ENCODE measurements around the gene SPATA25. TPM values are rescaled to one million over a fixed set of nuclear protein-coding genes. Genes with fewer than 3 reads are reported as not detected.

The SPATA25 gene
- total RNA-seq, 1 donor from 2014 or later = 1.3 TPM

DNA sequence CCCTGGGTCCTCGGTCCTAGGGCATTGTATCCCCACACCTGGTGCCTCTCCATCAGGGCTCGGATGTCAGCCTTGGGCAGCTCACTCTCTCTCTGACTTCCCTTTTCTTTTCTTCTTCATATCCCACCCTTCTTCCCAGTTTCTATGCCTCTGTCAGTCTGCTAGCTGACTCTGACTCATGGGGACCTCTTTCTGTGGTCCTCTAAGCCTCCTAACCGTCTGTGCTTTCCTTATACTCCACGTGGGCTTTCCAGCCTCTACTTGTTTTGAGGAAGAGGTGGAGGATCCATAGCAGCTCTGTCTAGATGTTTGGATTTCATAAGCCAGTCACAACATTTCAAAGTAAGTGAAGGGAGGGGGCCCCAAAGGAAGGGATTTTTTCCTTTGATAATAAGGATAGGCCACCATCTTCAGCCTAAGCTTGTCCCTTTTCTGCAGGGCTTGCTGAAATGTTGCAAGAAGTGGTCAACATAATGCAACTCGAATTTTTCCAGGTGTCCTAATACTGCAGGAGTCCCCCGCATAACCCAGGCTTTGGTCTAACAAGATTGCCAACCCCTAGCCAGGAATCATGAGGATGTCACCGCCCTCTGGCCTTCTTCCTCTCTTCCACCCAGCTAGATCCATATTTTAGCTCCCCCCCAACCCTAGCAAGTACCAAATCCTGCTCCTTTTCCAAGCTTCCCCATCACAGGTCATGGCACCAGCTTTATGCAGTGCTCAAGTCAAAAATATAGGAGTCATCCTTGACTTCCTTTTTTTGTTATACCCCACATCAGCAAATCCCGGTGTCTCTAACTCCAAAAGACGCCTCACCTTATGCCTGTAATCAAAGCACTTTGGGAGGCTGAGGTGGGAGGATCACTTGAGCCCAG is 33.3 kb upstream of the SPATA25 start:
- peak overlapping the region; percentile 67 for H3K27ac ChIP-seq
- H3K4me3 ChIP-seq = no peak overlapping the region
- no peaks in the 10 kb centered on the region for H3K27me3 ChIP-seq
- TF ChIP-seq, protein P1, sequence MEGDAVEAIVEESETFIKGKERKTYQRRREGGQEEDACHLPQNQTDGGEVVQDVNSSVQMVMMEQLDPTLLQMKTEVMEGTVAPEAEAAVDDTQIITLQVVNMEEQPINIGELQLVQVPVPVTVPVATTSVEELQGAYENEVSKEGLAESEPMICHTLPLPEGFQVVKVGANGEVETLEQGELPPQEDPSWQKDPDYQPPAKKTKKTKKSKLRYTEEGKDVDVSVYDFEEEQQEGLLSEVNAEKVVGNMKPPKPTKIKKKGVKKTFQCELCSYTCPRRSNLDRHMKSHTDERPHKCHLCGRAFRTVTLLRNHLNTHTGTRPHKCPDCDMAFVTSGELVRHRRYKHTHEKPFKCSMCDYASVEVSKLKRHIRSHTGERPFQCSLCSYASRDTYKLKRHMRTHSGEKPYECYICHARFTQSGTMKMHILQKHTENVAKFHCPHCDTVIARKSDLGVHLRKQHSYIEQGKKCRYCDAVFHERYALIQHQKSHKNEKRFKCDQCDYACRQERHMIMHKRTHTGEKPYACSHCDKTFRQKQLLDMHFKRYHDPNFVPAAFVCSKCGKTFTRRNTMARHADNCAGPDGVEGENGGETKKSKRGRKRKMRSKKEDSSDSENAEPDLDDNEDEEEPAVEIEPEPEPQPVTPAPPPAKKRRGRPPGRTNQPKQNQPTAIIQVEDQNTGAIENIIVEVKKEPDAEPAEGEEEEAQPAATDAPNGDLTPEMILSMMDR (IDR thresholded peaks at IDR 0.05) = no peak
- ATAC-seq (peak; percentile 18), DNase-seq (no peak)
- no peaks in the 10 kb centered on the region for H3K36me3 ChIP-seq
- intact Hi-C loops (cut with DNase I) = no loop called here
- H3K9me3 ChIP-seq = no peaks in the 10 kb centered on the region
- peaks cover 43% of the 10 kb centered on the region for H3K4me1 ChIP-seq

DNA sequence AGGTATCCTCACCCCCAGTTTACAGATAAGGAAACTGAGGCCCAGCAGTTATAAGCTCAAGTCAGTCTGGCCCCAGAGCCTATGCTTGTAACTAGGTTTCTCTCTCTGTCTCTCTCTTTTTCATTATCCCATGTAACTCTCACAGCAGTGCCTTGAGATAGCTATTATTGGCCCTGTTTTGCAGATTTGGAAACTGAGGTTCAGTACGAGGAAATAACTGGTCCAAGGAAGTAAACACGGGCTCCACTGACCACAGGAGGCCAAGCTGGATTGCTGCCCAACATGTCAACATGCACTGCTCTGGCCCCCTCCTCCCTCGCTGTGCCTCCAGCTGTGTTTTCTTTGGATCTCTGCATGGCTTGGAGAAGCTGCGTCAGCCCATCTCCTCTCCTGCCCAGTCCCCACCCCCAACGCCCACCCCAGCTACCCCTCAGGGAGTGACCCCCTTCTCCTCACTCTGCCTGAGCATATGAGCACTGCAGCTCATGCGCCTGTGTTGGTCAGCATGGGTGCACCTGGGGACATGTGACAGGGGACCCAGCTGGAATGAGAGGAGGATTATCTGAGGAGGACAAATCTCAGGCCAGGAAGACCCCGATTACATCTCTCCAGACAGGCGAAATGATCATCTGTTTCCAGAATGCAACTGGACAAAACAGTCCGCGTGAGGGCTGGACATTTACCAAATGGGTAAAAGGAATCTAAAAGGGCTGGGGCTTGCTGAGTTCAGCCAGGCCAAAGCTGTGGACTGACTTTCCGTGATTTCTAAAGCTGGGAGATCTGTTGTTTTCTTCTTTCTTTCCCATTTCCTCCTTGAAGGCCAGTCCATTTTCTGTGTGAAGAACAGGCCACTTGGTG is 32.3 kb upstream of the SPATA25 start:
- H3K9me3 ChIP-seq = no peaks in the 10 kb centered on the region
- DNase-seq (no peak), ATAC-seq (no peak)
- no peaks in the 10 kb centered on the region for H3K36me3 ChIP-seq
- TF ChIP-seq, protein P1 (IDR thresholded peaks at IDR 0.05) = no peak
- intact Hi-C loops (cut with DNase I) = no loop called here
- peaks cover 44% of the 10 kb centered on the region for H3K4me1 ChIP-seq
- no peak overlapping the region for H3K4me3 ChIP-seq
- peak overlapping the region; percentile 67 for H3K27ac ChIP-seq
- H3K27me3 ChIP-seq = no peaks in the 10 kb centered on the region

DNA sequence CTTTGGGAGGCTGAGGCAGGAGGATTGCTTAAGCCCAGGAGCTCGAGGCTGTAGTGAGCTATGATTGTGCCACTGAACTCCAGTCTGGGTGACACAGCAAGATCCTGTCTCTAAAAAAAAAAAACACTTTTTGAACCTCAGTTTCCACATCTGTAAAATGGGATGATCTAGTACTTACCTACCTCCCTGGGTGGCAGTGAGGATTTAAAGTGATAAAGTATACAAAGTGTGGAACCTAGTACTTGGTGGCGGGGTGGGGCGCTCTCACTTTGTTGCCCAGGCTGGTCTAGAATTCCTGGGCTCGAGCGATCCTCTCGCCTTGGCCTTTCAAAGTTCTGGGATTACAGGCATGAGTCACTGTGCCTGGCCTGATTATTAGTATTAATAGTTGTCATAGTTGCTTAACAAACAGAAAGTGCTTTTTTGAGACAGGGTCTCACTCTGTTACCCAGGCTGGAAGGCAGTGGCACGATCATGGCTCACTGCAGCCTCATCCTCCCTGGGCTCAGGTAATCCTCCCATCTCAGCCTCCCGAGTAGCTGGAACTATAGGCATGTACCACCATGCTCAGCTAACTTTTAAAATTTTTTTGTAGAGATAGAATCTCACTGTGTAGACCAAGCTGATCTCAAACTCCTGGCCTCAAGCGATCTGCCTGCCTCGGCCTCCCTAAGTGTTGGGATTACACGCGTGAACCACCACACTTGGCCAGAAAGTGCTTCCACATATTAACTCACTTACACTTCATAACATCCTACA is 31.5 kb upstream of the SPATA25 start:
- intact Hi-C loops (cut with DNase I) = no loop called here
- H3K27ac ChIP-seq = peak overlapping the region; percentile 67
- TF ChIP-seq, protein P1 (IDR thresholded peaks at IDR 0.05) = no peak
- no peak overlapping the region for H3K4me3 ChIP-seq
- no peaks in the 10 kb centered on the region for H3K9me3 ChIP-seq
- DNase-seq (no peak), ATAC-seq (no peak)
- no peaks in the 10 kb centered on the region for H3K36me3 ChIP-seq
- no peaks in the 10 kb centered on the region for H3K27me3 ChIP-seq
- H3K4me1 ChIP-seq = peaks cover 48% of the 10 kb centered on the region

DNA sequence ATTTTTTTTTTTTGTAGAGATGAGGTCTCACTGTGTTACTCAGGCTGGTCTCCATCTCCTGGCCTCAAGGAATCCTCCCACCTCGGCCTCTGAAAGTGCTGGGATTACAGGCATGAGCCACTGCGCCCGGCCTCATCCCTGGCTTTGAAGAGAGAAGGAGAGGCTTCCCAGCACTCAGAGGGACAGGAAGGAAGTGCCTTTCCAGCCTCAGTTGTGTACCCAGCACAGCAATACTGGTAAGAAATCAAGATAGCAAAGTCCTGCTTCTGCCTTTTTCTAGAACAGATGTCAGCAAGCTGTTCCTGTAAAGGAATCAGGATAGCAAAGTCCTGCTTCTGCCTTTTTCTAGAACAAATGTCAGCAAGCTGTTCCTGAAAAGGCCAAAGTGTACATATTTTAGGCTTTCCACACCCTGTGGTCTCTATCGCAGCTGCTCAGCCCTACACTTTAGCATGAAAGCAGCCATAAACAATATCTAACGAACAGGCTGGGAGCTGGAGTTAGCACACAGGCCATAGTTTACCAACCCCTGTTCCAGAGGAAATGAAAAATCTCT is 30.8 kb upstream of the SPATA25 start:
- ATAC-seq = peak; percentile 60
- peak overlapping the region; percentile 67 for H3K27ac ChIP-seq
- intact Hi-C loops (cut with DNase I) = no loop called here
- H3K4me3 ChIP-seq = no peak overlapping the region
- no peak for DNase-seq
- no peaks in the 10 kb centered on the region for H3K27me3 ChIP-seq
- no peaks in the 10 kb centered on the region for H3K36me3 ChIP-seq
- TF ChIP-seq, protein P1 (IDR thresholded peaks at IDR 0.05) = no peak
- H3K9me3 ChIP-seq = no peaks in the 10 kb centered on the region
- H3K4me1 ChIP-seq = peaks cover 44% of the 10 kb centered on the region

DNA sequence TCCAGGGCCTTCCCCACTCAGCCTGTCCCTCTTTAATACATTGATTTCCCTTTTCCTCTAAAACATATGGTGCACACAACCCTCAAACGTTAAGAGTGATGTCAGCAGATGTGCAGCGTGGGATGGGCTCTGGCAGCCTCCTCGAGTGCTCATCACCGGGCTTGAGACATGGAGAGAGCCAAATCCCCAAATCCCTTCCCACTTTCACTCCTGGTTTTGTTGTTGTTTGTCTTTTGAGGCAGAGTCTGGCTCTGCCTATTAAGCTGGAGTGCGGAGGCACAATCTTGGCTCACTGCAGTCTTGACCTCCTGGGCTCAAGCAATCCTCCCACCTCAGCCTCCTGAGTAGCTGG is 30.3 kb upstream of the SPATA25 start:
- Histone ChIP-seq H3K27me3 (no peaks in the 10 kb centered on the region), H3K36me3 (no peaks in the 10 kb centered on the region), H3K4me3 (no peak overlapping the region), H3K4me1 (peaks cover 44% of the 10 kb centered on the region), H3K9me3 (no peaks in the 10 kb centered on the region), H3K27ac (peak overlapping the region; percentile 67)
- ATAC-seq = no peak
- no peak for DNase-seq
- TF ChIP-seq, protein P1 (IDR thresholded peaks at IDR 0.05) = no peak
- intact Hi-C loops (cut with DNase I) = no loop called here

Data from upper lobe of right lung (tissue), 1 donor.